Sigmoid colon (tissue), 4 donors: ENCODE results near the gene COL4A5.

ENCODE experiments used
- CTCF ChIP-seq, 4 experiments: fragments of 450-650 bp in 3 of 4; fragments of 200-600 bp in 1 of 4; IDR thresholded peaks; one replicate each; pipeline ENCODE4 v1.5.1; 2016 to 2019; ENCODE audit warnings: antibody characterized with exemption in 4 of 4, mild to moderate bottlenecking in 3 of 4, moderate library complexity in 2 of 4
- POLR2AphosphoS5 ChIP-seq, 4 donors: sonication (generic); formaldehyde crosslinking; IDR thresholded peaks; one replicate each; pipeline ENCODE4 v1.6.1; 2017; ENCODE audit warnings: antibody characterized with exemption in 4 of 4

GRCh38 chrX:108557580-108557979, 117.9 kb downstream of the COL4A5 start:
- TF ChIP-seq CTCF (IDR thresholded peaks at IDR 0.05) = no peak
- TF ChIP-seq POLR2AphosphoS5 (IDR thresholded peaks at IDR 0.05) = no peak
